HUDEP-2 (cell line): Measurements from ENCODE around the gene ATP12A.

Source experiments
- DNase-seq, 76 experiments: peaks; one replicate each; lab custom pipeline; 2025; ENCODE audit not compliant: unreplicated experiment in 76 of 76; lab: John Stamatoyannopoulos, UW

Gene ATP12A

GRCh38 chr13:24684600-24684998 lies 4.4 kb downstream of the ATP12A start:
- no peak for DNase-seq

GRCh38 chr13:24685314-24685713 lies 5.1 kb downstream of the ATP12A start:
- DNase-seq = no peak

GRCh38 chr13:24687611-24688010 lies 7.4 kb downstream of the ATP12A start:
- DNase-seq = no peak

GRCh38 chr13:24688111-24688510 lies 7.9 kb downstream of the ATP12A start:
- no peak for DNase-seq

GRCh38 chr13:24688950-24689349 lies 8.7 kb downstream of the ATP12A start:
- no peak for DNase-seq

- DNase-seq = no peak
Measured at GRCh38 chr13:24691381-24691780, 11.2 kb downstream of the ATP12A start.

- DNase-seq = no peak
Measured at GRCh38 chr13:24692561-24692960, 12.4 kb downstream of the ATP12A start.

GRCh38 chr13:24693862-24694471 lies 13.8 kb downstream of the ATP12A start:
- DNase-seq = peak in 51 of 76 experiments; percentile 1 to 70 (median 26)

GRCh38 chr13:24694907-24695306 lies 14.7 kb downstream of the ATP12A start:
- no peak for DNase-seq

GRCh38 chr13:24698686-24699085 lies 18.5 kb downstream of the ATP12A start:
- DNase-seq = no peak

- DNase-seq = no peak
Measured at GRCh38 chr13:24699541-24699940, 19.3 kb downstream of the ATP12A start.

GRCh38 chr13:24700539-24700938 lies 20.3 kb downstream of the ATP12A start:
- no peak for DNase-seq

GRCh38 chr13:24706886-24707585 lies 26.8 kb downstream of the ATP12A start:
- DNase-seq = no peak

GRCh38 chr13:24709186-24709913 lies 29.1 kb downstream of the ATP12A start:
- DNase-seq = no peak

GRCh38 chr13:24713022-24713421 lies 32.8 kb downstream of the ATP12A start:
- DNase-seq = no peak

- DNase-seq = no peak
Measured at GRCh38 chr13:24716011-24716410, 35.8 kb downstream of the ATP12A start.

GRCh38 chr13:24716446-24716845 lies 36.2 kb downstream of the ATP12A start:
- no peak for DNase-seq

GRCh38 chr13:24717217-24717616 lies 37.0 kb downstream of the ATP12A start:
- DNase-seq = no peak

GRCh38 chr13:24718192-24718965 lies 38.2 kb downstream of the ATP12A start:
- no peak for DNase-seq

GRCh38 chr13:24719139-24719538 lies 38.9 kb downstream of the ATP12A start:
- no peak for DNase-seq

GRCh38 chr13:24723206-24723605 lies 43.0 kb downstream of the ATP12A start:
- DNase-seq = no peak
